ENCODE data around the gene ATP6V1F.

ATP6V1F gene

GRCh38 chr7:128838109-128838779 is 24.4 kb upstream of the ATP6V1F start:
- H3K27me3 ChIP-seq: no peaks in the 10 kb centered on the region
- H3K4me3 ChIP-seq (ENCODE audit: low read depth, low read length): no peak overlapping the region
- H3K4me1 ChIP-seq: peaks cover 10% of the 10 kb centered on the region
- no peak for TF ChIP-seq CTCF (IDR thresholded peaks at IDR 0.05; ENCODE audit: low read depth, low read length)
- H3K9me3 ChIP-seq: no peaks in the 10 kb centered on the region
- H3K36me3 ChIP-seq: peaks cover 32% of the 10 kb centered on the region
- no peak for DNase-seq

- peaks cover 38% of the 10 kb centered on the region for H3K36me3 ChIP-seq
- no peak overlapping the region for H3K4me3 ChIP-seq (ENCODE audit: low read depth, low read length)
- peaks cover 6% of the 10 kb centered on the region for H3K4me1 ChIP-seq
- no peak for TF ChIP-seq CTCF (IDR thresholded peaks at IDR 0.05; ENCODE audit: low read depth, low read length)
- no peaks in the 10 kb centered on the region for H3K9me3 ChIP-seq
- H3K27me3 ChIP-seq: no peaks in the 10 kb centered on the region
- DNase-seq: no peak
Observed at GRCh38 chr7:128838981-128839731, 23.5 kb upstream of the ATP6V1F start.

- Histone ChIP-seq H3K4me3 (ENCODE audit: low read depth, low read length) (no peak overlapping the region), H3K27me3 (no peaks in the 10 kb centered on the region), H3K4me1 (peaks cover 6% of the 10 kb centered on the region), H3K36me3 (peaks cover 38% of the 10 kb centered on the region), H3K9me3 (no peaks in the 10 kb centered on the region)
- no peak for TF ChIP-seq CTCF (IDR thresholded peaks at IDR 0.05; ENCODE audit: low read depth, low read length)
- DNase-seq: no peak
Observed at GRCh38 chr7:128839751-128840177, 22.9 kb upstream of the ATP6V1F start.

- no peak for DNase-seq
- H3K27me3 ChIP-seq: no peaks in the 10 kb centered on the region
- no peak for TF ChIP-seq CTCF (IDR thresholded peaks at IDR 0.05; ENCODE audit: low read depth, low read length)
- H3K4me1 ChIP-seq: peaks cover 6% of the 10 kb centered on the region
- no peak overlapping the region for H3K4me3 ChIP-seq (ENCODE audit: low read depth, low read length)
- H3K36me3 ChIP-seq: peaks cover 43% of the 10 kb centered on the region
- no peaks in the 10 kb centered on the region for H3K9me3 ChIP-seq
Observed at GRCh38 chr7:128840326-128841170, 22.1 kb upstream of the ATP6V1F start.

- Histone ChIP-seq H3K4me1 (peaks cover 6% of the 10 kb centered on the region), H3K36me3 (peaks cover 38% of the 10 kb centered on the region), H3K27me3 (no peaks in the 10 kb centered on the region), H3K4me3 (ENCODE audit: low read depth, low read length) (no peak overlapping the region), H3K9me3 (no peaks in the 10 kb centered on the region)
- DNase-seq: no peak
- no peak for TF ChIP-seq CTCF (IDR thresholded peaks at IDR 0.05; ENCODE audit: low read depth, low read length)
Observed at GRCh38 chr7:128841171-128841690, 21.4 kb upstream of the ATP6V1F start.
